ENCODE measurements around the gene EQTN. TPM values are rescaled to one million over a fixed set of nuclear protein-coding genes. Genes with fewer than 3 reads are reported as not detected.

Gene EQTN
- total and polyA plus RNA-seq, 10 of the 15 experiments (the other 5 are each of a cell fraction or from before 2014, with no cell fraction given): not detected

- in situ Hi-C loops (cut with MboI): loop anchor here (5.0 kb wide), 1 partner anchor 194 kb away; the partner anchor contains the start of gene MOB3B
- peak; percentile 87 for FAIRE-seq
- BruUV-seq (replicated peaks): no TSS peak
- no peak overlapping the region for H3K9ac ChIP-seq (ENCODE audit: control insufficient read depth, insufficient read depth, low read length)
- H3K4me2 ChIP-seq (ENCODE audit: control insufficient read depth, insufficient read depth): no peak overlapping the region
- SMC1A ChIA-PET (ENCODE audit: uncharacterized antibody, unreplicated experiment): interaction anchor here (0.6 to 6.2 kb wide), 35 partner anchors 8 to 1874 kb away, joined by 3 to 91 read pairs (median 5); partner anchors contain the start of genes IFNK and MOB3B
- H3K4me1 ChIP-seq (ENCODE audit: control insufficient read depth, insufficient read depth, low read length): no peaks in the 10 kb centered on the region
- H3K79me2 ChIP-seq (ENCODE audit: control insufficient read depth, insufficient read depth, low read length): no peaks in the 10 kb centered on the region
- POLR2A ChIA-PET: interaction anchor here (0.7 to 2.3 kb wide), 6 partner anchors 34 to 346 kb away, joined by 3 to 7 read pairs (median 4); no protein-coding TSS in a partner anchor
- H3K4me3 ChIP-seq: no peak overlapping the region
- ATAC-seq: peak; percentile 90
- DNase-seq (ENCODE audit: low read depth, low spot score): peak; percentile 40
- no peaks in the 10 kb centered on the region for H3K9me3 ChIP-seq (replicated peaks; ENCODE audit: control insufficient read depth, insufficient read depth, low read length)
- no peaks in the 10 kb centered on the region for H4K20me1 ChIP-seq (ENCODE audit: control insufficient read depth, insufficient read depth)
- peak; percentile 70 to 78 (median 71) for TF ChIP-seq CTCF (IDR thresholded peaks at IDR 0.05 in 2 of 3, conservative IDR thresholded peaks at IDR 0.05 in 1 of 3; ENCODE audit: control insufficient read depth in 2 of 3, extremely low read depth in 1 of 3, insufficient read depth in 1 of 3, low read depth in 3 of 3, low read length in 3 of 3)
- peak; percentile 93 for TF ChIP-seq SMC3 (IDR thresholded peaks at IDR 0.05; ENCODE audit: borderline replicate concordance, low read length)
- no peak for TF ChIP-seq SREBF1 (IDR thresholded peaks at IDR 0.05; ENCODE audit: low read length)
- no peak for TF ChIP-seq HDAC2 (IDR thresholded peaks at IDR 0.05)
- TF ChIP-seq FOS (IDR thresholded peaks at IDR 0.05; ENCODE audit: borderline replicate concordance, extremely low read depth, insufficient read length): no peak
- TF ChIP-seq YY1 (IDR thresholded peaks at IDR 0.05; ENCODE audit: low read depth, low read length): peak; percentile 54; the same call in 1 of the 2 replicates
- TF ChIP-seq ZNF622 (IDR thresholded peaks at IDR 0.05): no peak
- peak; percentile 93 for TF ChIP-seq RAD21 (IDR thresholded peaks at IDR 0.05; ENCODE audit: insufficient read depth, low read depth, low read length)
- 0 out of 2 replicates have a peak, but pooled peaks have one; percentile 35 for TF ChIP-seq MLLT1 (IDR thresholded peaks at IDR 0.05)
- no peak for TF ChIP-seq ZNF687 (IDR thresholded peaks at IDR 0.05)
- 33% methylated on average over 7 of the region's 7 CpGs for WGBS (ENCODE audit: insufficient coverage, insufficient replicate concordance, low lambda C conversion rate, missing lambda C conversion rate)
- H3K27me3 ChIP-seq (replicated peaks in 1 of 2; ENCODE audit: control insufficient read depth in 2 of 2, insufficient read depth in 2 of 2, low read length in 1 of 2): no peaks in the 10 kb centered on the region
- RAD21 ChIA-PET (ENCODE audit: unreplicated experiment): interaction anchor here (0.6 to 5.7 kb wide), 32 partner anchors 16 to 739 kb away, joined by 3 to 97 read pairs (median 6); partner anchors contain the start of gene MOB3B
- no peak overlapping the region for H3K27ac ChIP-seq (ENCODE audit: control insufficient read depth, insufficient read depth)
- no peaks in the 10 kb centered on the region for H3K36me3 ChIP-seq (ENCODE audit: control insufficient read depth in 2 of 2, insufficient read depth in 2 of 2, low read length in 1 of 2)
- no peak overlapping the region for H2AFZ ChIP-seq (ENCODE audit: control insufficient read depth, low read depth, low read length)
- intact Hi-C loops (cut with micrococcal nuclease; ENCODE audit: unreplicated experiment): loop anchor here (1.0 to 10.0 kb wide), 6 partner anchors 45 to 741 kb away; partner anchors contain the start of gene MOB3B
- CTCF ChIA-PET: interaction anchor here (0.6 to 4.9 kb wide), 46 partner anchors 8 to 1467 kb away, joined by 3 to 116 read pairs (median 4); partner anchors contain the start of genes IFNK and MOB3B
These were observed 36.5 kb upstream of the EQTN start for GRCh38 chr9:27333241-27334052.
